HFFc6 (cell line): Measurements from ENCODE around the gene SMAD3. TPM values are rescaled to one million over a fixed set of nuclear protein-coding genes. Genes with fewer than 3 reads are reported as not detected.

Experiments
- DNase-seq: peaks from one replicate; pipeline ENCODE4 v3.0.0-alpha.2; 2018
- H3K27ac Mint-ChIP-seq: 2 replicates; pipeline ENCODE4 v1.8.0; 2020; ENCODE audit warnings: mild to moderate bottlenecking, mixed read lengths
- H3K27me3 Mint-ChIP-seq: 2 replicates; pipeline ENCODE4 v1.8.0; 2021; ENCODE audit warnings: mild to moderate bottlenecking, moderate library complexity, mixed read lengths; ENCODE audit not compliant: insufficient read depth
- H3K36me3 Mint-ChIP-seq: 2 replicates; pipeline ENCODE4 v1.8.0; 2021; ENCODE audit warnings: low read depth, mixed read lengths
- H3K4me1 Mint-ChIP-seq: 2 replicates; pipeline ENCODE4 v1.8.0; 2020; ENCODE audit warnings: low read depth, mixed read lengths
- H3K4me3 Mint-ChIP-seq: 2 replicates; pipeline ENCODE4 v1.8.0; 2020; ENCODE audit warnings: mild to moderate bottlenecking, moderate library complexity, mixed read lengths
- H3K9me3 Mint-ChIP-seq: 2 replicates; pipeline ENCODE4 v1.8.0; 2020; ENCODE audit warnings: mild to moderate bottlenecking, mixed read lengths
- total RNA-seq, 6 experiments: library from RNA; stranded (reverse); fragmentation: NEBNext Ultra II Directional; extraction: Animal tissue kit (Norgen Biotek cat#: 25700); gene quantifications; 2 replicates in 1 of 6; 3 replicates in 5 of 6; pipeline ENCODE4 v1.2.3, GENCODE V29; 2021
- TF ChIP-seq, protein P1 (sequence below): fragments of 200-600 bp; sonication (generic); IDR thresholded peaks from 2 replicates; pipeline ENCODE4 v1.5.0; 2021; ENCODE audit warnings: antibody characterized with exemption, mild to moderate bottlenecking

SMAD3 gene
- total RNA-seq, 6 experiments from 2014 or later, result 54.3 to 132 (median 118) TPM

GRCh38 chr15:67066041-67066958 lies 898 bp downstream of the SMAD3 start:
- H3K27ac Mint-ChIP-seq, result peak overlapping the region; percentile 96
- peak overlapping the region; percentile 99 for H3K4me3 Mint-ChIP-seq
- peaks cover 58% of the 10 kb centered on the region for H3K4me1 Mint-ChIP-seq
- TF ChIP-seq, protein P1, sequence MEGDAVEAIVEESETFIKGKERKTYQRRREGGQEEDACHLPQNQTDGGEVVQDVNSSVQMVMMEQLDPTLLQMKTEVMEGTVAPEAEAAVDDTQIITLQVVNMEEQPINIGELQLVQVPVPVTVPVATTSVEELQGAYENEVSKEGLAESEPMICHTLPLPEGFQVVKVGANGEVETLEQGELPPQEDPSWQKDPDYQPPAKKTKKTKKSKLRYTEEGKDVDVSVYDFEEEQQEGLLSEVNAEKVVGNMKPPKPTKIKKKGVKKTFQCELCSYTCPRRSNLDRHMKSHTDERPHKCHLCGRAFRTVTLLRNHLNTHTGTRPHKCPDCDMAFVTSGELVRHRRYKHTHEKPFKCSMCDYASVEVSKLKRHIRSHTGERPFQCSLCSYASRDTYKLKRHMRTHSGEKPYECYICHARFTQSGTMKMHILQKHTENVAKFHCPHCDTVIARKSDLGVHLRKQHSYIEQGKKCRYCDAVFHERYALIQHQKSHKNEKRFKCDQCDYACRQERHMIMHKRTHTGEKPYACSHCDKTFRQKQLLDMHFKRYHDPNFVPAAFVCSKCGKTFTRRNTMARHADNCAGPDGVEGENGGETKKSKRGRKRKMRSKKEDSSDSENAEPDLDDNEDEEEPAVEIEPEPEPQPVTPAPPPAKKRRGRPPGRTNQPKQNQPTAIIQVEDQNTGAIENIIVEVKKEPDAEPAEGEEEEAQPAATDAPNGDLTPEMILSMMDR, result no peak
- H3K27me3 Mint-ChIP-seq, result peaks cover 11% of the 10 kb centered on the region
- peaks cover 45% of the 10 kb centered on the region for H3K36me3 Mint-ChIP-seq
- H3K9me3 Mint-ChIP-seq, result no peaks in the 10 kb centered on the region
- no peak for DNase-seq

- H3K27ac Mint-ChIP-seq, result peak overlapping the region; percentile 94
- peaks cover 48% of the 10 kb centered on the region for H3K36me3 Mint-ChIP-seq
- H3K4me3 Mint-ChIP-seq, result peak overlapping the region; percentile 99
- peaks cover 61% of the 10 kb centered on the region for H3K4me1 Mint-ChIP-seq
- H3K27me3 Mint-ChIP-seq, result peaks cover 11% of the 10 kb centered on the region
- TF ChIP-seq, protein P1, result no peak
- H3K9me3 Mint-ChIP-seq, result no peaks in the 10 kb centered on the region
- no peak for DNase-seq
These were observed 1.8 kb downstream of the SMAD3 start for GRCh38 chr15:67066959-67067853.

- DNase-seq, result no peak
- peaks cover 57% of the 10 kb centered on the region for H3K36me3 Mint-ChIP-seq
These were observed 2.6 kb downstream of the SMAD3 start for GRCh38 chr15:67067930-67068551.

GRCh38 chr15:67068710-67069400 lies 3.5 kb downstream of the SMAD3 start:
- Mint-ChIP-seq H3K4me3 (peak overlapping the region; percentile 99), H3K27me3 (peaks cover 9% of the 10 kb centered on the region), H3K9me3 (no peaks in the 10 kb centered on the region), H3K27ac (peak overlapping the region; percentile 94), H3K4me1 (peaks cover 69% of the 10 kb centered on the region), H3K36me3 (peaks cover 61% of the 10 kb centered on the region)
- TF ChIP-seq, protein P1, result no peak
- no peak for DNase-seq

More at GRCh38 chr15:67067930-67068551, 2.6 kb downstream of the SMAD3 start:
- TF ChIP-seq, protein P1, result no peak
- Mint-ChIP-seq H3K27ac (peak overlapping the region; percentile 94), H3K9me3 (no peaks in the 10 kb centered on the region), H3K4me1 (peaks cover 69% of the 10 kb centered on the region), H3K4me3 (peak overlapping the region; percentile 99), H3K27me3 (peaks cover 10% of the 10 kb centered on the region)
